Calu3 (cell line): ENCODE results near the gene ROBO2. TPM values are rescaled to one million over a fixed set of nuclear protein-coding genes. Genes with fewer than 3 reads are reported as not detected.

Experiments used
- BruUV-seq: library from RNA; stranded (reverse); fragments of 400-500 nt; replicated peaks from 2 replicates; lab custom pipeline; 2021; lab: Mats Ljungman, UMichigan
- CTCF ChIA-PET: fragments of 300-600 bp; sonication (Branson Sonifier 250); formaldehyde crosslinking; loops from one replicate; lab custom pipeline; 2022; ENCODE audit warnings: antibody characterized with exemption; lab: Charles Lee
- DNase-seq: peaks from one replicate; pipeline ENCODE4 v3.0.0; 2022
- H3K27ac Mint-ChIP-seq: one replicate; pipeline ENCODE4 v1.8.0; 2022; ENCODE audit warnings: mixed read lengths; ENCODE audit not compliant: unreplicated experiment
- H3K27me3 Mint-ChIP-seq: one replicate; pipeline ENCODE4 v1.8.0; 2022; ENCODE audit warnings: mixed read lengths; ENCODE audit not compliant: unreplicated experiment
- H3K36me3 Mint-ChIP-seq: one replicate; pipeline ENCODE4 v1.8.0; 2022; ENCODE audit warnings: mild to moderate bottlenecking, moderate library complexity, mixed read lengths; ENCODE audit not compliant: insufficient read depth, unreplicated experiment
- H3K4me1 Mint-ChIP-seq: one replicate; pipeline ENCODE4 v1.8.0; 2022; ENCODE audit warnings: mild to moderate bottlenecking, low read depth, mixed read lengths; ENCODE audit not compliant: unreplicated experiment
- H3K4me3 Mint-ChIP-seq: one replicate; pipeline ENCODE4 v1.8.0; 2022; ENCODE audit warnings: mild to moderate bottlenecking, low read depth, moderate library complexity, mixed read lengths; ENCODE audit not compliant: unreplicated experiment
- H3K9me3 Mint-ChIP-seq: one replicate; pipeline ENCODE4 v1.8.0; 2022; ENCODE audit warnings: low read depth, mixed read lengths; ENCODE audit not compliant: unreplicated experiment
- CTCF ChIP-seq: fragments of 200-600 bp; IDR thresholded peaks from one replicate; pipeline ENCODE4 v1.8.0; 2022; ENCODE audit warnings: antibody characterized with exemption; ENCODE audit not compliant: unreplicated experiment
- intact Hi-C: fragments of 100-400 bp; cut with micrococcal nuclease; formaldehyde crosslinking; loops from one replicate; pipeline ENCODE4 v1.10.0; 2022; ENCODE audit not compliant: unreplicated experiment
- total RNA-seq: library from RNA; stranded (reverse); gene quantifications from 2 replicates; pipeline ENCODE4 v1.2.3, GENCODE V29; 2022

ROBO2 gene
- total RNA-seq, 1 experiment from 2014 or later: not detected

- Mint-ChIP-seq H3K27ac (no peak overlapping the region), H3K9me3 (no peaks in the 10 kb centered on the region), H3K27me3 (no peaks in the 10 kb centered on the region), H3K36me3 (no peaks in the 10 kb centered on the region), H3K4me1 (no peaks in the 10 kb centered on the region), H3K4me3 (no peak overlapping the region)
- TF ChIP-seq CTCF: no peak
- intact Hi-C loops: no loop called here
- BruUV-seq: no TSS peak
- no peak for DNase-seq
- CTCF ChIA-PET: no interaction called here
Observed at GRCh38 chr3:77687545-77687944, 647.6 kb downstream of the ROBO2 start.

- Mint-ChIP-seq H3K36me3 (no peaks in the 10 kb centered on the region), H3K27ac (no peak overlapping the region), H3K9me3 (peaks cover 3% of the 10 kb centered on the region), H3K4me3 (no peak overlapping the region), H3K27me3 (no peaks in the 10 kb centered on the region), H3K4me1 (no peaks in the 10 kb centered on the region)
- BruUV-seq: no TSS peak
- CTCF ChIA-PET: no interaction called here
- no peak for DNase-seq
- TF ChIP-seq CTCF: no peak
- intact Hi-C loops: no loop called here
Observed at GRCh38 chr3:77690284-77690845, 650.5 kb downstream of the ROBO2 start.

- no peaks in the 10 kb centered on the region for H3K4me1 Mint-ChIP-seq
- BruUV-seq: no TSS peak
- CTCF ChIA-PET: no interaction called here
- H3K4me3 Mint-ChIP-seq: no peak overlapping the region
- no peak overlapping the region for H3K27ac Mint-ChIP-seq
- intact Hi-C loops: no loop called here
- TF ChIP-seq CTCF: no peak
- H3K9me3 Mint-ChIP-seq: peaks cover 9% of the 10 kb centered on the region
- no peaks in the 10 kb centered on the region for H3K27me3 Mint-ChIP-seq
- H3K36me3 Mint-ChIP-seq: no peaks in the 10 kb centered on the region
- DNase-seq: no peak
Observed at GRCh38 chr3:77693147-77693546, 653.2 kb downstream of the ROBO2 start.

- Mint-ChIP-seq H3K36me3 (no peaks in the 10 kb centered on the region), H3K4me1 (no peaks in the 10 kb centered on the region), H3K27me3 (no peaks in the 10 kb centered on the region), H3K27ac (no peak overlapping the region), H3K4me3 (no peak overlapping the region), H3K9me3 (peaks cover 7% of the 10 kb centered on the region)
- intact Hi-C loops: no loop called here
- DNase-seq: no peak
- no TSS peak for BruUV-seq
- no peak for TF ChIP-seq CTCF
- CTCF ChIA-PET: no interaction called here
Observed at GRCh38 chr3:77699125-77699691, 659.3 kb downstream of the ROBO2 start.
